HCT116 (cell line): ENCODE data around the gene SLC16A13.

ENCODE experiments used
- EZH2 ChIP-seq: fragments of 200-600 bp; sonication (generic); IDR thresholded peaks from 2 replicates; pipeline ENCODE4 v1.6.1; 2017; ENCODE audit warnings: antibody characterized with exemption, mixed run types
- TF ChIP-seq, protein P1 (sequence below), 3 experiments: fragments of 200-600 bp in 1 of 3; sonication (generic) in 1 of 3; IDR thresholded peaks in 2 of 3; conservative IDR thresholded peaks in 1 of 3; 2 replicates each; pipeline ENCODE4 v1.5.1; 2012 to 2017; ENCODE audit warnings: low read depth in 2 of 3, low read length in 2 of 3, antibody characterized with exemption in 1 of 3, borderline replicate concordance in 1 of 3, control low read depth in 1 of 3, mild to moderate bottlenecking in 1 of 3, mixed read lengths in 1 of 3, mixed run types in 1 of 3, moderate library complexity in 1 of 3; ENCODE audit not compliant: insufficient read depth in 1 of 3

DNA sequence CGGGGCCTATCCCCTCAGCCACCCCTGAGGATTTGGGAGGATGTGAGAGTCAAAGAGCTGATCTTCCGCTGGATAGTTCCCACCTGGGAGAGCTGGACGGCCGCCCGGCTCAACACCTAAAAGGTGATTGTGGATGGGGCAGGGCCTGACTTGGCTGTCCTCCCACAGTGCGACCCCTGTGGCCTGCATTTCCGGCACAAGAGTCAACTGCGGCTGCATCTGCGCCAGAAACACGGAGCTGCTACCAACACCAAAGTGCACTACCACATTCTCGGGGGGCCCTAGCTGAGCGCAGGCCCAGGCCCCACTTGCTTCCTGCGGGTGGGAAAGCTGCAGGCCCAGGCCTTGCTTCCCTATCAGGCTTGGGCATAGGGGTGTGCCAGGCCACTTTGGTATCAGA is 8.5 kb upstream of the SLC16A13 start:
- TF ChIP-seq, protein P1, sequence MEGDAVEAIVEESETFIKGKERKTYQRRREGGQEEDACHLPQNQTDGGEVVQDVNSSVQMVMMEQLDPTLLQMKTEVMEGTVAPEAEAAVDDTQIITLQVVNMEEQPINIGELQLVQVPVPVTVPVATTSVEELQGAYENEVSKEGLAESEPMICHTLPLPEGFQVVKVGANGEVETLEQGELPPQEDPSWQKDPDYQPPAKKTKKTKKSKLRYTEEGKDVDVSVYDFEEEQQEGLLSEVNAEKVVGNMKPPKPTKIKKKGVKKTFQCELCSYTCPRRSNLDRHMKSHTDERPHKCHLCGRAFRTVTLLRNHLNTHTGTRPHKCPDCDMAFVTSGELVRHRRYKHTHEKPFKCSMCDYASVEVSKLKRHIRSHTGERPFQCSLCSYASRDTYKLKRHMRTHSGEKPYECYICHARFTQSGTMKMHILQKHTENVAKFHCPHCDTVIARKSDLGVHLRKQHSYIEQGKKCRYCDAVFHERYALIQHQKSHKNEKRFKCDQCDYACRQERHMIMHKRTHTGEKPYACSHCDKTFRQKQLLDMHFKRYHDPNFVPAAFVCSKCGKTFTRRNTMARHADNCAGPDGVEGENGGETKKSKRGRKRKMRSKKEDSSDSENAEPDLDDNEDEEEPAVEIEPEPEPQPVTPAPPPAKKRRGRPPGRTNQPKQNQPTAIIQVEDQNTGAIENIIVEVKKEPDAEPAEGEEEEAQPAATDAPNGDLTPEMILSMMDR (IDR thresholded peaks at IDR 0.05 in 2 of 3, conservative IDR thresholded peaks at IDR 0.05 in 1 of 3; ENCODE audit: borderline replicate concordance in 1 of 3, insufficient read depth in 1 of 3, low read depth in 2 of 3, low read length in 2 of 3), result no peak
- no peak for TF ChIP-seq EZH2
